Muscle layer of colon (tissue), 2 donors: ENCODE results near the gene TAS1R3.

Experiments
- H3K27ac ChIP-seq: one replicate; pipeline ENCODE4 v1.7.0; 2013; ENCODE audit warnings: low read depth, mild to moderate bottlenecking, low read length, moderate library complexity
- H3K27me3 ChIP-seq, 2 donors: one replicate each; pipeline ENCODE4 v1.7.0; 2013; ENCODE audit warnings: low read length in 2 of 2, mild to moderate bottlenecking in 2 of 2; ENCODE audit not compliant: insufficient read depth in 2 of 2, control insufficient read depth in 1 of 2
- H3K36me3 ChIP-seq: one replicate; pipeline ENCODE4 v1.7.0; 2013; ENCODE audit warnings: mild to moderate bottlenecking, low read length; ENCODE audit not compliant: insufficient read depth
- H3K4me1 ChIP-seq: one replicate; pipeline ENCODE4 v1.7.0; 2013; ENCODE audit warnings: mild to moderate bottlenecking, low read length; ENCODE audit not compliant: insufficient read depth
- H3K4me3 ChIP-seq, 2 donors: one replicate each; pipeline ENCODE4 v1.7.0; 2013; ENCODE audit warnings: low read length in 2 of 2, low read depth in 1 of 2, mild to moderate bottlenecking in 1 of 2, moderate library complexity in 1 of 2
- H3K9ac ChIP-seq: one replicate; pipeline ENCODE4 v1.7.0; 2013; ENCODE audit warnings: low read length
- H3K9me3 ChIP-seq: one replicate; pipeline ENCODE4 v1.7.0; 2013; ENCODE audit warnings: mild to moderate bottlenecking, low read length
- donor health status: abdominal sarcoma.
- donor health status: Adenocarcinoma of cecum.

TAS1R3 gene

DNA sequence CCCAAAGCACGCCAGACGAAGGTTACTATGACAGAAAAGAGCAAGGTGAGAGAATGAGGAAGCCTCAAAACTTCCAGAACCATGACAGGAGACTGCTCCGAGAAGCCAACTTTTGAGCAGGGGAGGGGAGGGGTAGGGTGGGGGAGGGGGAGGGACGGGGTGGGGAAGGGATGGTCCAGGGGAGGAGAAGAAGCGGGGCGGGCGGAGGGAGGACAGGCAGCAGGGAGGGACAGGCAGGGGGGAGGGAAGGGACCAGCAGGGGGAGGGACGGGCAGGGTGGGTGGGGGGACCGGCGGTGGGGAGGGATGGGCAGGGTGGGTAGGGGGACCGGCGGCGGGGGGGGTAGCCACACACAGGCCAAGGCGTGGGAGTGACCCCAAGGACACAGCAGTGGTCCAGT lies 8.7 kb upstream of the TAS1R3 start:
- H3K27ac ChIP-seq: no peak overlapping the region
- H3K9me3 ChIP-seq: no peaks in the 10 kb centered on the region
- peaks cover 18% of the 10 kb centered on the region for H3K36me3 ChIP-seq
- H3K27me3 ChIP-seq: no peaks in the 10 kb centered on the region
- no peak overlapping the region for H3K4me3 ChIP-seq
- no peak overlapping the region for H3K9ac ChIP-seq
- peaks cover 44% of the 10 kb centered on the region for H3K4me1 ChIP-seq

DNA sequence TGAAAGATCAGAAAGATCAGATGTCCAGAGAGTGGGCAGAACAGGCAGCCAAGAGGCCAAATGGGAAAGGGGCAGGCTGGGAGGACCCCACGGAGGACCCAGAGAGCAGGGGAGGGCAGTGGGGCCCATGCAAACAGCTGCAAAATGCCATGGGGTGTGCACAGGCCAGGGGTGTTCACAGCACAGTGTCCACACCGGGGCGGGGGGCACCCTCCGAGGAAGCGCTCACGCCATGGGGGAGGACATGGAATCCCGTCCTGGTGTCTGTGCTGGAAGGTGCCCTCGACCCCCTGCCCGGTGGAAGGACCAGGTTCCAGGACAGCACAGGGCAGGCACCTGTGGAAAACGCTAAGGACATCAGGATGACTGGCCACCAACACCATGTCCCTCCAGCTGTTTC lies 8.1 kb upstream of the TAS1R3 start:
- H3K4me1 ChIP-seq: peaks cover 38% of the 10 kb centered on the region
- no peak overlapping the region for H3K27ac ChIP-seq
- no peaks in the 10 kb centered on the region for H3K9me3 ChIP-seq
- H3K36me3 ChIP-seq: peaks cover 16% of the 10 kb centered on the region
- no peak overlapping the region for H3K9ac ChIP-seq
- no peak overlapping the region for H3K4me3 ChIP-seq
- H3K27me3 ChIP-seq: no peaks in the 10 kb centered on the region

DNA sequence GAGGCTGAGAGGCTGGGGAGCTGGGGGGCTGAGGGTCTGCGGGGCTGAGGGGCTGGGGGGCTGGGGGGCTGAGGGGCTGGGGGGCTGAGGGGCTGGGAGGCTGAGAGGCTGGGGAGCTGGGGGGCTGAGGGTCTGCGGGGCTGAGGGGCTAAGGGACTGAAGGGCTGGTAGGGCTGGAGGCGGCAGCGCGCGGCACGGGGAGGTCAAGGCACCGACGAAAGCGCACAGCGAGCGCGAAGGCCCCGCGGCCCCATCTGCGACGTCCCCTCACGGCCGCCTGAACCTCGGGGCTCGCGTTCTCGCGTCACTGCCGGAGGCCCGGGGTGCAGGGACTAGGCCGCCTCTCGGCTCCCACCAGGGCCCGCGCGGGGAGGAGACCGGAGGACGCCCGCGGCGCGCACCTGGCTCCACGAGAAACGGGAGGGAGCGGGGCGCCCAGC lies 7.0 kb upstream of the TAS1R3 start:
- Histone ChIP-seq H3K27ac (peak overlapping the region; percentile 86), H3K9ac (no peak overlapping the region), H3K4me1 (peaks cover 27% of the 10 kb centered on the region), H3K4me3 (peak overlapping the region; percentile 59 to 91), H3K27me3 (no peaks in the 10 kb centered on the region), H3K9me3 (no peaks in the 10 kb centered on the region), H3K36me3 (peaks cover 14% of the 10 kb centered on the region)

DNA sequence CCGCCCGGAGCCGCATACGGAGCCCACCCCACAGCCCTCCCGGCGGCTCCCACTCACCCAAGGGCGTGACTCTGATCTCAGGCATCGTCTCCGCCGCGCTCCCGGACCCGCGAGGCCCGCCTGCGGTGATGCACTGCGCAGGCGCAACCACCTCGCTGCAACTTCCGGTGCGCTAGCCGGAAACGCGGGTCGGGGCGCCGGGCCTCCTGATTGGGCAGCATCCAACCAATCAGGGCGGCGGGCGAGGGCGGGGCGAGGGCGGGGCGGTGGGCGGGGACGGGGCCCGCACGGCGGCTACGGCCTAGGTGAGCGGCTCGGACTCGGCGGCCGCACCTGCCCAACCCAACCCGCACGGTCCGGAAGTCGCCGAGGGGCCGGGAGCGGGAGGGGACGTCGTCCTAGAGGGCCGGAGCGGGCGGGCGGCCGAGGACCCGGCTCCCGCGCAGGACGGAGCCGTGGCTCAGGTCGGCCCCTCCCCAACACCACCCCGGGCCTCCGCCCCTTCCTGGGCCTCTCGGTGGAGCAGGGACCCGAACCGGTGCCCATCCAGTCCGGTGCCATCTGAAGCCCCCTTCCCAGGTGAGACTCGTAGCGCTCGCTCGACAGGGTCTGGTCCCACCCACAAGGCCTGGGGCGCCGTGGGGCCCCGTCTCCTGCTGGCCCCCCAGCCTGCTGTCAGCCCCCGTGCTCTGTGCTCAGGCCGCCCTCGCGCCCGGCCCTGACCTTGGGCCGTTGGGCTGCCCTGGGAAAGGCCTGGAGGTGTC lies 6.4 kb upstream of the TAS1R3 start, which contains the start of the genes CPTP and INTS11:
TSS of gene CPTP (plus strand) at position 279 of the 764 bp plus-strand sequence. CDS start 2,109 bp downstream, outside the sequence.
TSS of gene INTS11 (minus strand) at position 137 of the 764 bp plus-strand sequence. CDS start at position 85, 52 bp downstream.
- no peaks in the 10 kb centered on the region for H3K27me3 ChIP-seq
- peaks cover 8% of the 10 kb centered on the region for H3K36me3 ChIP-seq
- peaks cover 24% of the 10 kb centered on the region for H3K4me1 ChIP-seq

DNA sequence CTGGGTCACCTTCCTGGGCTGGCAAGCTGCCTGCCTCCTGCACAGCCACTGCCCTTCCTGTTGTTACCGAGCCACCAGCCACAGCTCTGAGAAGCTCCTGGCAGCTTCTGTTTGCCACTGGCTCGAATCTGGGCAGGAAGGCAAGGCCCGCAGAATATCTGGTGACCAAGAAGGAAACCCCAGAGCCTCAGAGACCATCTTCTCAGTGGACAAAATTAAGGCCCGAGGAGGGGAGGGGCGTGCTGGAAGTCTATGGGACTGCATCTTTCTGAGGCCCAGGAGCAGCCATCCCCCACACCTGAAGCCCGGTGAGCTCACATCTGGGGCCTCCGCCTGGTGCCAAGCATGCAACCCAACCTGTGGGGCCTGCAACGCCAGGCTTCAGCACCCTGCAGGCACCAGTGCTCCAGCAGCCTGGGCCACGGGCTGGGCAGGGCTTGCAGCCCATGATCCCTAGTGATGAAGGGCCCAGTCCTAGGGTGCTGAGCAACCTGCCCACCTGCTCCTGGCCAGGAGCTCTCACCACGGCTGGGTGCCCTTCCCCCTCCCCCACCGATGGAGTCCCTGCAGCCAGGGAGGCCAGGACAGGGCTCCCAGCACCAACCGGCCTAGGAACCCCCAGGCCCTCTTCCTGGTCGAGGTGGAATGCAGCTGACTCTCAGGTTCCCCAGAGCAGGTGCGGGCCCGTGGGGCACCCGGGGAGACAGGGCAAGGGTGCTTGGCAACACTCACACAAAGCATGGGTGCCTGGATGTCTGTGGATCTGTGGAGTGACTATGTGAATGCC lies 5.6 kb upstream of the TAS1R3 start:
- Histone ChIP-seq H3K27me3 (no peaks in the 10 kb centered on the region), H3K36me3 (peaks cover under 1% of the 10 kb centered on the region), H3K27ac (peak overlapping the region; percentile 88), H3K9ac (peak overlapping the region; percentile 44), H3K4me3 (peak overlapping the region; percentile 77 to 91), H3K9me3 (no peaks in the 10 kb centered on the region), H3K4me1 (peaks cover 24% of the 10 kb centered on the region)

More for the DNA sequence above, 6.4 kb upstream of the TAS1R3 start, which contains the start of the genes CPTP and INTS11:
- peak within 1 kb of the TSS; percentile 44 for H3K9ac ChIP-seq
- peak within 1 kb of the TSS; percentile 77 to 91 for H3K4me3 ChIP-seq
- peak within 1 kb of the TSS; percentile 88 for H3K27ac ChIP-seq
- no peaks in the 10 kb centered on the region for H3K9me3 ChIP-seq

DNA sequence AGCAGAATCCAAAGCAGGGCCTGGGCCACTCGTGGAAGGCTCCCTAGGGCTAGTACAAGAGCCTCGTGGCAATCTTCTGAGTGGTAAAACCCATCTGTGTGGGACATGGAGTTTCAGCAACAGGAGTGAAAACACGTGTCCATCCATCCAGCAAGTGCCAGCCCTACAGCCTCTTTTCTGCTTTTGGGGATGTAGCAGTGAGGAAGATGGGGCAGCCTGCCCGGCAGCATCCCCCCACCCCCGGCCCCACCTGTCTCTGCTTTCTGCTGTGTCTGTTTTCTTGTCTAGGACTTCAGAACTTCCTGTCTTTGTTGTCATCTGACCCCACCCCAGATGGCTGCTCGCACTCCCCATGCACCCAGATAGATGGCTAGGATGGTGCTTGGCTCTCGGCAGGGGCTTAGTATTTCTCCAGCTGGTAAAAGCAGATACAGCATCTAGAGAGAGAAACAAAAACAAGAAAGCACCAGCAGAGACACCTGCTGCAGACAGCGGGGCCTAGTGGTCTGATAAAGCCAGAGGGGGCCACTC lies 4.9 kb upstream of the TAS1R3 start:
- peaks cover 0 to 6% of the 10 kb centered on the region in 2 donors for H3K27me3 ChIP-seq
- no peaks in the 10 kb centered on the region for H3K36me3 ChIP-seq
- no peaks in the 10 kb centered on the region for H3K9me3 ChIP-seq
- H3K27ac ChIP-seq: no peak overlapping the region
- peak overlapping the region in 1 of 2 donors; percentile 77 for H3K4me3 ChIP-seq
- peaks cover 24% of the 10 kb centered on the region for H3K4me1 ChIP-seq
- no peak overlapping the region for H3K9ac ChIP-seq

DNA sequence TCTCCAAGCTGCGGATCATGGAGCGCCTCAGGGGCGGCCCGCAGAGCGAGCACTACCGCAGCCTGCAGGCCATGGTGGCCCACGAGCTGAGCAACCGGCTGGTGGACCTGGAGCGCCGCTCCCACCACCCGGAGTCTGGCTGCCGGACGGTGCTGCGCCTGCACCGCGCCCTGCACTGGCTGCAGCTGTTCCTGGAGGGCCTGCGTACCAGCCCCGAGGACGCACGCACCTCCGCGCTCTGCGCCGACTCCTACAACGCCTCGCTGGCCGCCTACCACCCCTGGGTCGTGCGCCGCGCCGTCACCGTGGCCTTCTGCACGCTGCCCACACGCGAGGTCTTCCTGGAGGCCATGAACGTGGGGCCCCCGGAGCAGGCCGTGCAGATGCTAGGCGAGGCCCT lies 3.8 kb upstream of the TAS1R3 start:
- Histone ChIP-seq H3K36me3 (no peaks in the 10 kb centered on the region), H3K9ac (no peak overlapping the region), H3K27me3 (peaks cover 0 to 8% of the 10 kb centered on the region in 2 donors), H3K4me1 (peaks cover 18% of the 10 kb centered on the region), H3K27ac (no peak overlapping the region), H3K4me3 (no peak overlapping the region), H3K9me3 (no peaks in the 10 kb centered on the region)

DNA sequence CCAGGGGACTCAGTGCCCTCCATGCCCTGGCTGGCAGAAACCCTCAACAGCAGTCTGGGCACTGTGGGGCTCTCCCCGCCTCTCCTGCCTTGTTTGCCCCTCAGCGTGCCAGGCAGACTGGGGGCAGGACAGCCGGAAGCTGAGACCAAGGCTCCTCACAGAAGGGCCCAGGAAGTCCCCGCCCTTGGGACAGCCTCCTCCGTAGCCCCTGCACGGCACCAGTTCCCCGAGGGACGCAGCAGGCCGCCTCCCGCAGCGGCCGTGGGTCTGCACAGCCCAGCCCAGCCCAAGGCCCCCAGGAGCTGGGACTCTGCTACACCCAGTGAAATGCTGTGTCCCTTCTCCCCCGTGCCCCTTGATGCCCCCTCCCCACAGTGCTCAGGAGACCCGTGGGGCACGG lies 2.8 kb upstream of the TAS1R3 start:
- H3K27ac ChIP-seq: no peak overlapping the region
- no peak overlapping the region for H3K4me3 ChIP-seq
- no peaks in the 10 kb centered on the region for H3K36me3 ChIP-seq
- H3K27me3 ChIP-seq: peaks cover 0 to 8% of the 10 kb centered on the region in 2 donors
- peaks cover 17% of the 10 kb centered on the region for H3K4me1 ChIP-seq
- no peak overlapping the region for H3K9ac ChIP-seq
- no peaks in the 10 kb centered on the region for H3K9me3 ChIP-seq

DNA sequence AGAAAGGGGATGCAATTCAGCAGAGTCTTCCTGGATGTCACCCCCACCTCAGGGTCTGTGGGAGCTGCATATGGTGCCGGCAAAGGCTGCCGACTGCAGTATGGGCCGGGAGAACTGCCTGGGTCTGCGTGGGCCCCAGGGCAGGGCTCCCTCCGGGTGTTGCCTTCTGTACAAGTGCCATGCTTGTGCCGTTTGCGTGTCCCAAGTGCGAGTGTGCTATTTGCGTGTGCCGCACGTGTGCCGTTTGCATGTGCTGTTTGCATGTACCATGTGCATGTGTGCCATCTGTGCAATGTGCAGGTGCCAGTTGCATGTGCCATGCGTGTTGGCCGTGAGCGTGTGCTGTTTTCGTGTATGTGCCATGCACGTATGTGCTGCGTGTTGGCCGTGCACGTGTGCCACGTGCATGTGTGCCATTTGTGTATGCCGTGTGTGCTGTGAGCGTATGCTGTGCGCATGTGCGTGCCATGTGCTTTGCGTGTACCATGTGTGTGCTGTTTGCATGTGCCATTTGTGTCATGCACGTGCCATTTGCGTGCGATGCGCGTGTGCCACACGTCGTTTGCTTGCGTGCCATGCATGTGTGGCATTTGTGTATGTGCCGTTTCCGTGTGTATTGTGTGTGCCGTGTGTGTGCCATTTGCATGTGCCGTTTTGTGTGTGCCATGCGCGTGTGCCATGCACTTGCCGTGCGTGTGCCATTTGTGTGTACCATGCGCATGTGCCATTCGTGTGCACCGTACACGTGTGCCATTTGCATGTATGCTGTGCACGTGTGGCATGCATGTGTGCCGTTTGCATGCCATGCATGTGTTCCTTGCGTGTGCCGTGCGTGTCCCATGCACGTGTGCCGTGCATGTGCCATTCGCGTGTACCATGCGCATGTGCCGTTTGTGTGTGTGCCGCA lies 1.5 kb upstream of the TAS1R3 start:
- H3K27ac ChIP-seq: no peak overlapping the region
- H3K4me3 ChIP-seq: no peak overlapping the region
- H3K27me3 ChIP-seq: peaks cover 0 to 8% of the 10 kb centered on the region in 2 donors
- H3K9ac ChIP-seq: no peak overlapping the region
- H3K36me3 ChIP-seq: no peaks in the 10 kb centered on the region
- H3K4me1 ChIP-seq: peaks cover 13% of the 10 kb centered on the region
- no peaks in the 10 kb centered on the region for H3K9me3 ChIP-seq

DNA sequence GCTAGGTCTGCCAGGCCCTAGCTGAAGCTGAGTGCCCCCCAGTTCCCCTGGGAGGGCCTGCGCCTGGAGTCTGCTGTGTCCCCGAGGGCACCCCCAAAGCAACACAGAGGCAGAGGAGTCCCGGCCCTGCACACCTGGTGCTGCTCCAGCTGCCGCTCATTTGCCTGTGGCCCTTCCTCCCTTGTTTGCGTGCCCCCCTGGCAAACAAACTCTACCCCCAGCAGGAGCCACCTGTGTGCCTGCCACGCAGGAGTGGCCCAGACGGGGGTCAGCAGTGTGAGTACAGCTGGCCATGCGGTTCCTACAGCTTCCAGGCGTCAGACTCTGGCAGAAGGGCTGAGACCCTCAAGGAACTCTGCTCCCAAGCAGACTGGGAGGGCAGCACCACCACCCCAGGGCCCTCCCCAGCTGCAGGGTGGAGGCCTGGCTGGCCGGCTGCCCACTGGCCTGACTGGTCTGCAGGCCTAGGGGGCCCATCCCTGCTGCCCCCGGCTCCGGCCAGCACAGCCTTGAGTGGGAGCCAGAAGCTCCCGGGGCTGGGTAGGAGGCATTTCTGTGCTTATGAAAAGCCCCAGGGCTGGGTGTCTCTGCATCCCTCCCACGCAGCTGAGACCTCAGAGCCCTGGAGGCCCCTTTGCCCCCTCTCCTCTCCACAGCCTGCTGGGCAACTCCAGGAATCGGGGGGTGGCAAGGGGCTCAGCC lies 563 bp upstream of the TAS1R3 start:
- Histone ChIP-seq H3K27me3 (peaks cover 0 to 8% of the 10 kb centered on the region in 2 donors), H3K9ac (no peak overlapping the region), H3K9me3 (no peaks in the 10 kb centered on the region), H3K4me3 (no peak overlapping the region), H3K4me1 (peaks cover 8% of the 10 kb centered on the region), H3K36me3 (no peaks in the 10 kb centered on the region), H3K27ac (no peak overlapping the region)
